Ectodermal cell (in vitro differentiated cells): ENCODE results near the gene DRAM2.

Experiments
- H3K27ac ChIP-seq: 2 replicates; pipeline ENCODE4 v1.7.0; 2013; ENCODE audit warnings: mild to moderate bottlenecking, low read depth, low read length; ENCODE audit not compliant: insufficient read depth, poor library complexity, severe bottlenecking
- H3K27me3 ChIP-seq: 2 replicates; pipeline ENCODE4 v1.7.0; 2013; ENCODE audit warnings: mild to moderate bottlenecking, low read length; ENCODE audit not compliant: insufficient read depth, control insufficient read depth, poor library complexity, severe bottlenecking
- H3K36me3 ChIP-seq: one replicate; pipeline ENCODE4 v1.7.0; 2013; ENCODE audit warnings: low read length; ENCODE audit not compliant: control insufficient read depth, insufficient read depth
- H3K4me1 ChIP-seq: one replicate; pipeline ENCODE4 v1.7.0; 2013; ENCODE audit warnings: low read length; ENCODE audit not compliant: control insufficient read depth, insufficient read depth
- H3K4me3 ChIP-seq: 2 replicates; pipeline ENCODE4 v1.7.0; 2013; ENCODE audit warnings: low read depth, low read length, control low read depth; ENCODE audit not compliant: insufficient read depth
- H3K9me3 ChIP-seq: 2 replicates; pipeline ENCODE4 v1.7.0; 2013; ENCODE audit warnings: mild to moderate bottlenecking, low read length, moderate library complexity; ENCODE audit not compliant: control insufficient read depth
- WGBS, 2 experiments: methylation state at CpG; one replicate each; pipeline ENCODE4 v1.1.7; 2013; ENCODE audit warnings: missing lambda C conversion rate in 2 of 2; 5-methylcytosine and 5-hydroxymethylcytosine counted together

DRAM2 gene

GRCh38 chr1:111142356-111142975 lies 2.6 kb upstream of the DRAM2 start:
- H3K4me3 ChIP-seq: no peak overlapping the region
- 79 to 85% methylated on average over 4 of the region's 5 CpGs for WGBS, 2 experiments
- H3K36me3 ChIP-seq: no peaks in the 10 kb centered on the region
- H3K27me3 ChIP-seq: no peaks in the 10 kb centered on the region
- no peak overlapping the region for H3K27ac ChIP-seq
- H3K4me1 ChIP-seq: peaks cover 20% of the 10 kb centered on the region
- no peaks in the 10 kb centered on the region for H3K9me3 ChIP-seq

GRCh38 chr1:111141245-111142220 lies 1.6 kb upstream of the DRAM2 start:
- Histone ChIP-seq H3K27me3 (no peaks in the 10 kb centered on the region), H3K4me3 (peak overlapping the region; percentile 81), H3K4me1 (peaks cover 20% of the 10 kb centered on the region), H3K27ac (no peak overlapping the region), H3K36me3 (no peaks in the 10 kb centered on the region), H3K9me3 (no peaks in the 10 kb centered on the region)
- WGBS, 2 experiments: 65 to 70% methylated on average over 4 of the region's 5 CpGs

GRCh38 chr1:111140680-111140967 lies 731 bp upstream of the DRAM2 start:
- peaks cover 20% of the 10 kb centered on the region for H3K4me1 ChIP-seq
- H3K4me3 ChIP-seq: peak overlapping the region; percentile 81
- 0 to 1% methylated on average over 9 of the region's 9 CpGs for WGBS, 2 experiments

GRCh38 chr1:111139324-111139955 lies 453 bp downstream of the DRAM2 start:
- no peaks in the 10 kb centered on the region for H3K27me3 ChIP-seq
- WGBS, 2 experiments: 0 to 1% methylated on average over 32 to 33 of the region's 33 CpGs
- H3K4me3 ChIP-seq: peak overlapping the region; percentile 81
- H3K27ac ChIP-seq: peak overlapping the region; percentile 93
- no peaks in the 10 kb centered on the region for H3K9me3 ChIP-seq
- H3K36me3 ChIP-seq: no peaks in the 10 kb centered on the region
- peaks cover 20% of the 10 kb centered on the region for H3K4me1 ChIP-seq

More at GRCh38 chr1:111140680-111140967, 731 bp upstream of the DRAM2 start:
- Histone ChIP-seq H3K36me3 (no peaks in the 10 kb centered on the region), H3K27ac (peak overlapping the region; percentile 28), H3K27me3 (no peaks in the 10 kb centered on the region), H3K9me3 (no peaks in the 10 kb centered on the region)

- 88% methylated on average over 1 of the region's 1 CpG; no CpG with 5 or more reads in 1 of the 2 experiments for WGBS, 2 experiments
- no peaks in the 10 kb centered on the region for H3K36me3 ChIP-seq
Measured at GRCh38 chr1:111133866-111134265, 6.0 kb downstream of the DRAM2 start.

GRCh38 chr1:111131693-111132092 lies 8.2 kb downstream of the DRAM2 start:
- H3K9me3 ChIP-seq: no peaks in the 10 kb centered on the region
- H3K4me3 ChIP-seq: no peak overlapping the region
- 86 to 89% methylated on average over 4 of the region's 4 CpGs for WGBS, 2 experiments
- no peaks in the 10 kb centered on the region for H3K27me3 ChIP-seq
- H3K4me1 ChIP-seq: no peaks in the 10 kb centered on the region
- H3K36me3 ChIP-seq: no peaks in the 10 kb centered on the region
- H3K27ac ChIP-seq: no peak overlapping the region

More at GRCh38 chr1:111133866-111134265, 6.0 kb downstream of the DRAM2 start:
- Histone ChIP-seq H3K4me1 (peaks cover 6% of the 10 kb centered on the region), H3K27me3 (no peaks in the 10 kb centered on the region), H3K27ac (no peak overlapping the region), H3K9me3 (no peaks in the 10 kb centered on the region), H3K4me3 (no peak overlapping the region)

DNA sequence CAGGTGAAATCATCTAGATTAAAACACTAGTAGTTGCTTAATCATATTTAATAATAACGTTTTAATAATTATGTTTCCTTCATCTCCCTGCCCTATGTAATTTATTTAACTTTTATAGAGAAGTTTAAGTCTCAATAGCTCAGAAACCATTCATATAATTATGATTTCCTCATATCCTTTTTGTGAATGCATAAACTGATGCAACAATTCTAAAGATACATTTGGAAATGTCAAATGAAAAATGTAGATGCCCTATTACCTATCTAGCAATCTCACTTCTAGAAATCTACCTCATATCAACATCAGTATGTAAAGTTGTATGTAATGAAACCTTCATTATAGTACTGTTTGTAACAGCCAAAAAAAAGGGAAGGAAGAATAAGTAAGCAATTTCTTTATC lies 10.5 kb downstream of the DRAM2 start:
- Histone ChIP-seq H3K27me3 (no peaks in the 10 kb centered on the region), H3K36me3 (peaks cover 3% of the 10 kb centered on the region), H3K27ac (no peak overlapping the region), H3K4me3 (no peak overlapping the region), H3K9me3 (no peaks in the 10 kb centered on the region), H3K4me1 (no peaks in the 10 kb centered on the region)
- WGBS, 2 experiments: no CpG with 5 or more reads among the region's 1 CpG

- Histone ChIP-seq H3K9me3 (no peaks in the 10 kb centered on the region), H3K4me3 (no peak overlapping the region), H3K36me3 (peaks cover 3% of the 10 kb centered on the region), H3K4me1 (no peaks in the 10 kb centered on the region), H3K27me3 (no peaks in the 10 kb centered on the region), H3K27ac (no peak overlapping the region)
- 91 to 94% methylated on average over 2 to 3 of the region's 3 CpGs for WGBS, 2 experiments
Measured at GRCh38 chr1:111127923-111128643, 11.8 kb downstream of the DRAM2 start.

DNA sequence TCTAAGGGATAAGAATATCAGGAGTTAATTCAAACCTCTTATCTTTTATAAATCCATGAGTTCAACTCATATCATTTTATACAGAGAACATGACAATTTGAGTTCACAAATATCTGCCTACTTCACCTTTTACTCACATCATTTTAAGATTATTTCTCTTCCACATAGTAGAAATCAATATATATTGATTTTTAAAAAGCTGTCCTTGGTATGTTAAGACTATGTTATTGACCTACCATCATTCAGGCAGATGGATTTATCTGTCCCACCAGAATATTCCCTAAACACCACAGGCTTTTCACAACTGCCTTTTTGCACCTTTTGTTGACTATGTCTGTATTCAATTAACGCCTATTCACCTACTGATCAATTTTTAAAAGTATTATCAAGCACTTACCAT lies 13.5 kb downstream of the DRAM2 start:
- no peaks in the 10 kb centered on the region for H3K27me3 ChIP-seq
- H3K9me3 ChIP-seq: no peaks in the 10 kb centered on the region
- peaks cover 3% of the 10 kb centered on the region for H3K36me3 ChIP-seq
- H3K27ac ChIP-seq: no peak overlapping the region
- no peak overlapping the region for H3K4me3 ChIP-seq
- 88 to 98% methylated on average over 1 of the region's 1 CpG for WGBS, 2 experiments
- H3K4me1 ChIP-seq: no peaks in the 10 kb centered on the region
